ENCODE measurements around the gene SEC24D. TPM values are rescaled to one million over a fixed set of nuclear protein-coding genes. Genes with fewer than 3 reads are reported as not detected.
A peak's percentile ranks its signal among the peaks of the same experiment; 100 is the strongest.

SEC24D gene
- total RNA-seq, 1 donor: 134 TPM

GRCh38 chr4:118824141-118824540, 11.8 kb downstream of the SEC24D start:
- DNase-seq (ENCODE audit: low read depth): no peak
- no peak overlapping the region for H3K4me3 ChIP-seq (ENCODE audit: low read depth, low read length)
- no peak for TF ChIP-seq CTCF (IDR thresholded peaks at IDR 0.05; ENCODE audit: insufficient read depth, low read depth, low read length)

GRCh38 chr4:118823471-118823870, 12.5 kb downstream of the SEC24D start:
- no peak for DNase-seq (ENCODE audit: low read depth)
- no peak for TF ChIP-seq CTCF (IDR thresholded peaks at IDR 0.05; ENCODE audit: insufficient read depth, low read depth, low read length)
- H3K4me3 ChIP-seq (ENCODE audit: low read depth, low read length): no peak overlapping the region

GRCh38 chr4:118821590-118822293, 14.2 kb downstream of the SEC24D start:
- no peak for DNase-seq (ENCODE audit: low read depth)
- no peak overlapping the region for H3K4me3 ChIP-seq (ENCODE audit: low read depth, low read length)
- TF ChIP-seq CTCF (IDR thresholded peaks at IDR 0.05; ENCODE audit: insufficient read depth, low read depth, low read length): no peak

- TF ChIP-seq CTCF (IDR thresholded peaks at IDR 0.05; ENCODE audit: insufficient read depth, low read depth, low read length): no peak
- H3K4me3 ChIP-seq (ENCODE audit: low read depth, low read length): no peak overlapping the region
- no peak for DNase-seq (ENCODE audit: low read depth)
These were observed 18.6 kb downstream of the SEC24D start for GRCh38 chr4:118817178-118817930.

- DNase-seq (ENCODE audit: low read depth): peak; percentile 52
- TF ChIP-seq CTCF (IDR thresholded peaks at IDR 0.05; ENCODE audit: insufficient read depth, low read depth, low read length): no peak
These were observed 19.3 kb downstream of the SEC24D start for GRCh38 chr4:118816538-118817177.

GRCh38 chr4:118814891-118815290, 21.0 kb downstream of the SEC24D start:
- no peak for DNase-seq (ENCODE audit: low read depth)
- no peak for TF ChIP-seq CTCF (IDR thresholded peaks at IDR 0.05; ENCODE audit: insufficient read depth, low read depth, low read length)
- no peak overlapping the region for H3K4me3 ChIP-seq (ENCODE audit: low read depth, low read length)

More at GRCh38 chr4:118816538-118817177, 19.3 kb downstream of the SEC24D start:
- H3K4me3 ChIP-seq (ENCODE audit: low read depth, low read length): no peak overlapping the region

All from fibroblast of villous mesenchyme (primary cell).